HG03097 (cell line): Measurements from ENCODE around the gene PEX14.

Experiments used
- ATAC-seq: cut with Tn5 transposase; IDR thresholded peaks from one replicate; pipeline ENCODE4 v1.9.1; 2021; ENCODE audit not compliant: unreplicated experiment, low FRiP score

The PEX14 gene

DNA sequence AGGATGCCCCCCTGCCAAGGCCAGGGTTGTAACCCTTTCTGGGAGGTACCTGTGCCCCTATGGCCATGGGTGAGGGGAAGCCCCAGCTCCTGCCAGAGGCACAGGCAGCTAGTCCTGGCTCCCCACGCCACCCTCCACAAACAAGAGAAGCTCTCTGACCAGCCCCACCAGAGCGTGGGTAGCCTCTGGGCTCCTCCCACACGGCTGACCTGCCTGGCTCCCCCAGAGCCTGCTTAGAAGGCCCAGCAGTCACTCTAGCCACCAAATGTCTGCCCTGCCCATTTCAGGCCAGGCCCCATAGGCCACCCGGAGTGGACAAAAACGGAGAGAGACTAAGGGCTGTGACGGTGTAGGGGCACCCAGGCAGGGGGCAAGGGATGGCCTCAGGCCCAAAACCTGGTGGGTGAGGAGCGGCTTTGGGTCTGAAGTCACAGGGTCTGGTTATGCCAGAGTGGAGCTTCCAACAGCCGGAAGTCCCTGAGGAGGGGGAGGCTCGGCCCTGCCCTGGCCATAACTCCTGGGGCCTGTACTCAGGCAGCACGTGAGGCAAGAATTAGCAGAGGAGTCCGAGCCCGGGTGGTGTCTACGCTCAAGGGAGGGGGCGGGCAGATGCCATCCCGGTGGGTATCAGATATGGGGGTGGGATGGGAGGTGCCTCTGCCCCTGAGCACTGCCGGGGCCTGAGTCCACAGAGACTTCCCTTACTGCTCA is 166.2 kb downstream of the PEX14 start:
- no peak for ATAC-seq

DNA sequence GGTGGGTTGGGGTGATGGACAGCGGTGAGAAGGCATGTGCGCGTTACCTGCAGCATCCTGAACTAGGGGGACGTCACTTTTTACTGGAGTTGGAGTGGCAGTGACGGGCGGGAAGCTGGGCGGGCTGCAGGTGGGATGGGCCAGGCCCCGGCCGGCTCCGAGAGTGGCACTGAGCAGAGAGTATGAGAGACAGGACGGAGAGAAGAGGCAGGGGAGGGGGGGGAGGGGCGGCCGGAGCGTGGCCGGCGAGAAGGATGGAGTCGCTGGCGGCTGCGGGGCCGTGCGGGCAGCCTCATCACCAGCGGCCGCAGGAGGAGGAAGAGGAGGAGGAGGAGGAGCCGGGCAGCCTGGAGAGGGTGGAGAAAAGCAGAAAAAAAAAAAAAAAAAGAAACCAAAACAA is 167.2 kb downstream of the PEX14 start:
- ATAC-seq, result no peak

- no peak for ATAC-seq
Observed at GRCh38 chr1:10642403-10643080, 167.8 kb downstream of the PEX14 start.

DNA sequence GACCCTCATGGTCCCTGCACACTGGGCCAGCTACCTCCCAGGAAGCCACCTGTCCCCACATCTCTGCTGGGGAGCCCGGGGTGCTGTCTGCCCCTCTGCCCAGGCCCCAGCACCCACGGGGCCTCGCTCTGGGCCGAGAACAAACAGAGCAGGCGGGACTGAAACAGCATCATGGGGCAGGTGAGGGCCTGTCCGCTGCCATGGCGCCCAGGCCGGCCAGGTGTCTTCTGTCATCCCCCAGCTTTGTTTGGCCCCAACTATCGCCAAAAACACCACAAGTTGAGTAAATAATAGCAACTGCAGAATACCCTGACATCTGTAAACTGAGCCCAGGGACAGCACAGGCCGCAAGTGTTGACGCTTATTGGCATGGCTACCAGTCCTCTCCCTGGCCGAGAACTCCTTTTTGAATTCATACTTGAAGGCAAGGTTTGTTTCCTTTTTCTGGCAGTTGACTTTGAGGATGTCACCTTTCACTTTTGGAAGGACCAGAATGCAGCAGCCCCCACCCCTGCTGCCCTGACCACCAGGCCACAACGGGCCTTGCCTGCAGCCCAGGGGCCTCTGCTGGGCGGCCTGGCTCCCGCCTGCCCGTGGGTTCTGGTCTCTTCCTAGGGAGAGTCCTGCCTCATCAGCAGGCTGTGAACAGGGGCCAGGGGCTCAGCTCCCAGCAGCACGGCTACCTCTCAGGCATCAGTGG is 169.0 kb downstream of the PEX14 start:
- no peak for ATAC-seq

DNA sequence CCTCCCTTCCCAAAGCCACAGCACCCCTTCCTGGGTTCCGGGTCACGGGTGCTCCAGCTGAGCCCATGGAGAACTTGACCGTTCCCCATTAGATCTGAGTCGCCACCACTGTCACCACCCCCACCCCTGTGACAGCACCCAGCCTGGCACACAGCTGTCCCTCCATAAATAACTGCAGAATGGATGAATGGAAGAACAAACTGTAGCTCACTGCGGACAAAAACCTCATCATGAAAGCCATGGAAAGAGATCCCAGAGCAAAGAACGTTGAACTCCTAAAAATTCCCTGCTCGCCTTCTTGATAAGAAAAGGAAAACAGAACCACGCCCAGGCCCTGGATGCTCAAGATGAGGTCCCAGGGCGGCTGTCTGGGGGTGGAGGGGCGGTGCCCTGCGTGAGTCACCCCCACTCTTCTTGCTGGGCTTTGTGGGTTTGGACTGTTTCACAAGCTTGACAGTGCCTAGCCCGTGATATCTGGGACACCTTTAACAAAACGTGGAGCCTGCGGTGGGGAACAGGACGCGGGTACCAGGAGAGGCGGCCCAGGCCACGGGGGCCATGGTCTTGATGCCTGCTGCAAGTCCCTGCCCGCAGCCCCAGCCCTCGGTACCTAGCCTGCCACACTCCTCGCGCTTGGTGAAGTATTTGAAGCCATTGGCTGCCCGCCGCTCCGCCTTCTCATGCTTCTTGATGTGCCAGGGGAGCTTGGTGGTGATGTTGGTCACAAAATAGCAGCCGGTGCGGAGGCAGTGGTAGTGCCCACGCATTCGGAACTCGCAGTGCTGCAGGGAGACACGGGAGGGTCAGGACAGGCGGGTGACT is 169.8 kb downstream of the PEX14 start:
- ATAC-seq, result no peak

GRCh38 chr1:10646347-10646861 is 171.7 kb downstream of the PEX14 start:
- no peak for ATAC-seq

- ATAC-seq, result no peak
Observed at GRCh38 chr1:10647414-10648170, 172.8 kb downstream of the PEX14 start.

DNA sequence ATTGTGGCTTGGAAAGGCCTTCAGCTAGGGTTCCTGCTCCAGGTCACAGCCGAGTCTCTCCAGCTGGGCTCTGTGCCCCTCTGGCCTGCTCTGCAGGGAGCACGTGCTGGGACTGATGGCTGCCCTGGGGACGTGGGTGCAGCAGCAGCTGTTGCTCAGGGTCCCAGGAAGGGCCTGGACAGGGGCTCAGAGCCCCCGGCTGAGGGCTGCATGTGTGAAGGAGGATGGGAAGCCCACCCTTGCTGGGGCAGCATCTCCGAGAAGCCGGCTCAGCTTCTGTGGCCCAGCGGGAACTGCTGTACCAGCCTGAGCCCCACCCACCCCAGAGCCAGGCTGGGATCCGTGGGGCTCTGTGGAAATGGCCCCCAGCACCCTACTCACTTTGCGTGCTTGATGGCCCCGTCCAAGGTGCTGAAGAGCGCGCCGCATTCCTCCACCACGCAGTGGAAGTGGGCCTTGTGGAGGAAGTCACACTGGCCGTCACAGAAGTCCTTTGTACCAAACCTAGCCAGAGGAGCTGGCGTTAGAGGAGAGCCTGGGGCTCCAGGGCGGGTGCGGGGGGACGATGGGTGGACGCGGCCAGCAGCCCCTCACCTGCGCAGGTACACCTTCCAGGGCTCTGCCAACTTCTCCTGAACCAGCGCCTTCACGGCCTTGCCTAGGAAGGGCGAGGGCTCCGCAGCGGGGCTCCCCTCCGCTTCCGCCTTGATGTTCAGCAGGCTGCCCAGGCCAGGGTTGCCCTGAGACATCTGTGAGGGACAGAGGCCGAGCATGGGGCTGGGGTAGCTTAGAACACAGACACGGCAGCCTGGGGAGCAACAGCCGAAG is 174.2 kb downstream of the PEX14 start:
- no peak for ATAC-seq

GRCh38 chr1:10649517-10650201 is 174.9 kb downstream of the PEX14 start:
- ATAC-seq, result no peak

- ATAC-seq, result no peak
Observed at GRCh38 chr1:10650556-10651388, 176.0 kb downstream of the PEX14 start.

- no peak for ATAC-seq
Observed at GRCh38 chr1:10651389-10651766, 176.6 kb downstream of the PEX14 start.

DNA sequence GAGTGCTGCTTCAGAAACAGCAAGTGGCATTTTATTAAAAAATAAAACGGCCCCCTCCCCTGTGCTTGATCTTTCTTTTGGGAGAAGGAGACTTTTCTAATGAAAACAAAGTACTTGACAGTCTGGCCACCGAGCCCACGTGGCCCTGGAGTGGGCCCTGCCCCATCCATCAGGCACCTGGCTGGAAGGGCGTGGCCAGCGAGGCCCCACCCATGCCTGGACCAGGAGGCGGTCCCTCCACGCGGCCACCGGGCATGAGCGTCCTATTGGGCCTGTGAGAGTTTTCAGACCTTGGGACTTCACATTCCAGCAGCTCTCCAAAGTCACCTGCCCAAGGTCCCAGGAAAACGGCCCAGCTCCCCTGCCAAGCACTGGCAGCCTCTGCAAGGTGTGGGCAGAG is 177.0 kb downstream of the PEX14 start:
- no peak for ATAC-seq

DNA sequence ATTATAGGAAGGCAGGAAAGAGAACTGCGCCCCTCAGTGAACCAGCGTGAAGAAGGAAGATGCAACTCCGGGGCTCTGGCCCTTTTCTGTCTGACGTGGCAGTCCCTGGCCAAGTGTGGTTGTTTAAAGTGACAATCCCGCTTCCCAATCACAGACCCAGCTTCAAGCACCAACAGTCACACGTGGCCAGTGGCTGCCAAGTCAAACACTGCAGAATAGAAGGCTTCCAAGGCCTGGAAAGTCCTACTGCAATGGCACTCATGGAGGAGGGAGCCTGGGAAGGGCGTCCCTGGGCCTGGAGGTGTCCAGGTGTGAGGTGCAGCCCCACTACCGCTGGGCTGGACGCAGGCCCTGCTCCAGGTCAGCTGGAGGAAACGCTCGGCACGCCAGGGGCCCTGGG is 177.9 kb downstream of the PEX14 start:
- no peak for ATAC-seq

DNA sequence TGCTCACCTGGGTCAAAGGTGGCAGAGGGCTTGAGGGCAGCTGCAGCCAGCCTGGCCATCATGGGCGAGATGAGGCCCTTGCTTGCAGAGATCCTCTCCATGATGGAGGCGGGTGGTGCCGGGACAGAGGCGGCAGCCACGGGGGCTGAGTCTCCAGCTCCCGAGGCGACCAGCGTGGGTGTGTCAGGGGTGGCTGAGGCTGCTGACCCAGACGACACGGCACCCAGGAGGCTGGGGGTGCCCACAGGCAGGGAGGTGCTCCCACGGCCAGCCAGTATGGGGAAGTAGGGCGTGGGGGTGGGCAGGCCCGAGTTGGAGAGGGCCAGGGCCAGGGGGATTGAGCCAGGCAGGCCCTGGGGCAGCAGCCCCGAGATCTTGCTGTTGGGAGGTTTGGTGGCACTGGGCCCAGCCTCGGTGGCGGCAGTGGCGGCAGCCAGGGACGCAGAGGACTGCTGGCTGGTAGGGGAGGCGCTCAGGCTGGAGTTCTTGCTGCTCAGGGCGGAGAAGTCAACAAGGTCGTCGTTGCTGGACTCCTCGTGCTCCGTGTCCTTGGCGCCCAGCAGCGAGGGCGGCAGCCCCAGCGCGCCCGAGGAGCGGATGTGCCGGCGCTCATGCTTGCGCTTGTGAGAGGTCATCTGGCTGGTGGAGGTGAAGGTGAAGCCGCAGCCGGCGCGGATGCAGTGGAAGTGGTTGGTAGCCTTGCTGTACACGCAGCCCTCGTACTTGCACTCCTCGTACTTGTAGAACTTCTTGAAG is 178.8 kb downstream of the PEX14 start:
- no peak for ATAC-seq

DNA sequence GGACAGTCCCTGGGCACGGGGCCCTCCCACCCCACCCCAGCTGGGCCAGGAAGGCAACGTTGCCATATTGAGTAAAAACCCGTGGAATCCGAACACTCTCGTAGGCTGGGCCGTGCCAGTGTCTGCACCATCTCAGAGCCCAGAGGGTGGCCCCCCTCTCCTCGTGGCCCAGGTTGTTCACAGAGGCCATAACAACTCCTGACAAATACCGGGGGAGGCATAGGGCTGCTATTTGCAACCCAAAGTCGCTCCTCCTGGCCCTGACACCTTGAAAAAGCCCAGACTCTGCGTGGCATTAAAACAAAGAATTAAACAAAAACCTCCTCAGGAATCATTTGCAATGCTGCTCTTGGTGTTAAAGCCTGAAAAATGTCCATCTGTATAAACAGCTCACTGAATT is 180.3 kb downstream of the PEX14 start:
- ATAC-seq, result no peak

DNA sequence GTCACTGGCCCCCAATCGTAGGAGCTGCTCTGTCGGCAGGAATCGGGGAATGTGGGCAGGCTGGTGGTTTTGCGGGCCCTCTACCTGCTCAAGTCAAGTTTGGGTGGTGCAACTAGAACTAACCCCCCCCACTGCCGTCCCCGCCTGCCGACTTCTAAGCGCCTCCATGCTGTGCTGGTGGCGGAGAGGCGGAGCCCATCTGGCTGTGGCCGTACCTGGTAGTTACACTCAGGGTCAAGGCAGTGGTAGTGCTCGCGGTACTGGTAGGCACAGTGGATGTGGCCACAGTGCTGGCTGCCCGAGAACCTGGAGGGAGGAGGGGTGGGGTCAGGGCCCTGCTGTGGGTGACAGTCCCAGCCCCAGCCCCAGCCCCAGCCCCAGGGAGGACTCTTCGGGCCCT is 181.7 kb downstream of the PEX14 start:
- no peak for ATAC-seq
